GM23338 (cell line): ENCODE measurements around the gene HLCS. TPM values are rescaled to one million over a fixed set of nuclear protein-coding genes. Genes with fewer than 3 reads are reported as not detected.

Experiments
- ATAC-seq: fragments of 200-7000 bp; cut with Tn5 transposase; 3 replicates; pipeline ENCODE4 v1.9.1; 2020
- DNase-seq: peaks from one replicate; pipeline ENCODE4 v3.0.0-alpha.2; 2015; ENCODE audit warnings: low spot score
- H2AFZ ChIP-seq: fragments of 200-600 bp; sonication (generic); 2 replicates; pipeline ENCODE4 v1.8.0; 2016; ENCODE audit warnings: antibody characterized with exemption, mild to moderate bottlenecking, moderate library complexity
- H3F3A ChIP-seq: fragments of 200-600 bp; sonication (generic); replicated peaks from 2 replicates; pipeline ENCODE4 v1.8.0; 2017; ENCODE audit warnings: antibody characterized with exemption, mixed run types, low read depth
- H3K27ac ChIP-seq: fragments of 200-600 bp; sonication (generic); 2 replicates; pipeline ENCODE4 v1.6.1; 2016; ENCODE audit warnings: low read depth
- H3K27me3 ChIP-seq: fragments of 200-600 bp; sonication (generic); 2 replicates; pipeline ENCODE4 v1.8.0; 2016; ENCODE audit warnings: mild to moderate bottlenecking, mixed run types, moderate library complexity; ENCODE audit not compliant: insufficient read depth
- H3K36me3 ChIP-seq: fragments of 200-600 bp; sonication (generic); 2 replicates; pipeline ENCODE4 v1.8.0; 2016; ENCODE audit warnings: mild to moderate bottlenecking; ENCODE audit not compliant: insufficient read depth
- H3K4me1 ChIP-seq: fragments of 200-600 bp; sonication (generic); 2 replicates; pipeline ENCODE4 v1.8.0; 2016; ENCODE audit warnings: mild to moderate bottlenecking, moderate library complexity; ENCODE audit not compliant: insufficient read depth
- H3K4me2 ChIP-seq: fragments of 200-600 bp; sonication (generic); 2 replicates; pipeline ENCODE4 v1.7.1; 2017; ENCODE audit warnings: mixed run types
- H3K4me3 ChIP-seq: fragments of 200-600 bp; sonication (generic); 2 replicates; pipeline ENCODE4 v1.6.1; 2016; ENCODE audit warnings: mixed run types
- H3K79me2 ChIP-seq: fragments of 200-600 bp; sonication (generic); replicated peaks from 2 replicates; pipeline ENCODE4 v1.8.0; 2017; ENCODE audit warnings: mild to moderate bottlenecking; ENCODE audit not compliant: insufficient read depth
- H3K9me2 ChIP-seq: fragments of 200-600 bp; sonication (generic); 2 replicates; pipeline ENCODE4 v1.8.0; 2017; ENCODE audit not compliant: insufficient read depth
- H4K20me1 ChIP-seq: fragments of 200-600 bp; sonication (generic); replicated peaks from 2 replicates; pipeline ENCODE4 v1.8.0; 2017; ENCODE audit warnings: mild to moderate bottlenecking; ENCODE audit not compliant: insufficient read depth
- H3K27ac Mint-ChIP-seq: 2 replicates; pipeline ENCODE4 v1.8.0; 2020; ENCODE audit warnings: inconsistent platforms, mild to moderate bottlenecking, moderate library complexity, mixed read lengths
- H3K27me3 Mint-ChIP-seq: 3 replicates; pipeline ENCODE4 v1.8.0; 2022; ENCODE audit warnings: low read depth, mild to moderate bottlenecking, moderate library complexity, mixed read lengths, inconsistent platforms; ENCODE audit not compliant: insufficient read depth, poor library complexity
- H3K36me3 Mint-ChIP-seq: 3 replicates; pipeline ENCODE4 v1.8.0; 2021; ENCODE audit warnings: low read depth, mild to moderate bottlenecking, inconsistent platforms, moderate library complexity, mixed read lengths
- H3K4me1 Mint-ChIP-seq: 3 replicates; pipeline ENCODE4 v1.8.0; 2020; ENCODE audit warnings: mild to moderate bottlenecking, inconsistent platforms, mixed read lengths
- H3K4me3 Mint-ChIP-seq: 3 replicates; pipeline ENCODE4 v1.8.0; 2021; ENCODE audit warnings: moderate library complexity, mild to moderate bottlenecking, inconsistent platforms, mixed read lengths
- H3K9me3 Mint-ChIP-seq: 3 replicates; pipeline ENCODE4 v1.8.0; 2020; ENCODE audit warnings: moderate library complexity, mild to moderate bottlenecking, inconsistent platforms, mixed read lengths
- EZH2phosphoT487 ChIP-seq: fragments of 200-600 bp; sonication (generic); IDR thresholded peaks from one replicate; pipeline ENCODE4 v1.8.1; 2018; ENCODE audit warnings: antibody characterized with exemption; ENCODE audit not compliant: unreplicated experiment
- JUNB ChIP-seq: IDR thresholded peaks from one replicate; pipeline ENCODE4 v1.6.1; 2016; ENCODE audit warnings: antibody characterized with exemption; ENCODE audit not compliant: unreplicated experiment
- STAT1 ChIP-seq: IDR thresholded peaks from one replicate; pipeline ENCODE4 v1.6.1; 2016; ENCODE audit warnings: antibody characterized with exemption; ENCODE audit not compliant: unreplicated experiment
- ZNF331 ChIP-seq: fragments of 250-450 bp; sonication (Bioruptor Pico); IDR thresholded peaks from 2 replicates; pipeline ENCODE4 v1.5.0; 2020; ENCODE audit warnings: low read depth, mild to moderate bottlenecking, moderate library complexity
- polyA plus RNA-seq: library from polyadenylated mRNA; unstranded; fragments of >200 nt; fragmentation: Nextera tagmentation; extraction: Ambion mirVana; gene quantifications from 2 replicates; pipeline ENCODE4 v1.2.1, GENCODE V29; 2016
- total RNA-seq: library from RNA; depleted of rRNA; stranded (reverse); fragments of >200 nt; shearing (Covaris generic); gene quantifications from 2 replicates; pipeline ENCODE4 v1.2.3, GENCODE V29; 2014
- TF ChIP-seq, protein P1 (sequence below): fragments of 250-450 bp; sonication (Bioruptor Pico); IDR thresholded peaks from 2 replicates; pipeline ENCODE4 v1.5.0; 2020; ENCODE audit warnings: mild to moderate bottlenecking, moderate library complexity
- TF ChIP-seq, protein P2 (sequence below): IDR thresholded peaks from one replicate; pipeline ENCODE4 v1.6.1; 2018; ENCODE audit warnings: antibody characterized with exemption; ENCODE audit not compliant: unreplicated experiment
- TF ChIP-seq, protein P3 (sequence below): IDR thresholded peaks from 2 replicates; pipeline ENCODE4 v1.6.1; 2016; ENCODE audit warnings: antibody characterized with exemption

The HLCS gene
- total and polyA plus RNA-seq, 2 experiments from 2014 or later: 6.1 to 14.7 TPM

DNA sequence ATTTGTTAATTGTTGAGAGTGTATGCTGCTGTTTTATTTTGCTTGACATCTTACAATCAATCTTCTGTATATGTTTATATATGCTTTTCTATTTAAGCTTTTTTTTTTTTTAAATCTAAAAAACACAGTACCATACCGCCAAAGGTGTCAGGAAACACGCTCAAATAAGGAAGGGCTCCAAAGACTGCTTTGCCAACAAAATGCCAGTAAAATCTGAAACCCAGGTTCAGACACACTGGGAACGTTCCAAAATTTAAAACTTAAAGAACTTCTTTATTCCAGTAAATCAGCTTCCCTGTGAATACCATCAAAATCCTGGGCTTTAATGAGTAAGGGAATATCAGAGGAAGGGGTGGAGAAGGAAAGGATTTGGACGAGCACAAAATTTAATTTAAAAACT, 180.3 kb downstream of the HLCS start (continued):
- TF ChIP-seq, protein P1, sequence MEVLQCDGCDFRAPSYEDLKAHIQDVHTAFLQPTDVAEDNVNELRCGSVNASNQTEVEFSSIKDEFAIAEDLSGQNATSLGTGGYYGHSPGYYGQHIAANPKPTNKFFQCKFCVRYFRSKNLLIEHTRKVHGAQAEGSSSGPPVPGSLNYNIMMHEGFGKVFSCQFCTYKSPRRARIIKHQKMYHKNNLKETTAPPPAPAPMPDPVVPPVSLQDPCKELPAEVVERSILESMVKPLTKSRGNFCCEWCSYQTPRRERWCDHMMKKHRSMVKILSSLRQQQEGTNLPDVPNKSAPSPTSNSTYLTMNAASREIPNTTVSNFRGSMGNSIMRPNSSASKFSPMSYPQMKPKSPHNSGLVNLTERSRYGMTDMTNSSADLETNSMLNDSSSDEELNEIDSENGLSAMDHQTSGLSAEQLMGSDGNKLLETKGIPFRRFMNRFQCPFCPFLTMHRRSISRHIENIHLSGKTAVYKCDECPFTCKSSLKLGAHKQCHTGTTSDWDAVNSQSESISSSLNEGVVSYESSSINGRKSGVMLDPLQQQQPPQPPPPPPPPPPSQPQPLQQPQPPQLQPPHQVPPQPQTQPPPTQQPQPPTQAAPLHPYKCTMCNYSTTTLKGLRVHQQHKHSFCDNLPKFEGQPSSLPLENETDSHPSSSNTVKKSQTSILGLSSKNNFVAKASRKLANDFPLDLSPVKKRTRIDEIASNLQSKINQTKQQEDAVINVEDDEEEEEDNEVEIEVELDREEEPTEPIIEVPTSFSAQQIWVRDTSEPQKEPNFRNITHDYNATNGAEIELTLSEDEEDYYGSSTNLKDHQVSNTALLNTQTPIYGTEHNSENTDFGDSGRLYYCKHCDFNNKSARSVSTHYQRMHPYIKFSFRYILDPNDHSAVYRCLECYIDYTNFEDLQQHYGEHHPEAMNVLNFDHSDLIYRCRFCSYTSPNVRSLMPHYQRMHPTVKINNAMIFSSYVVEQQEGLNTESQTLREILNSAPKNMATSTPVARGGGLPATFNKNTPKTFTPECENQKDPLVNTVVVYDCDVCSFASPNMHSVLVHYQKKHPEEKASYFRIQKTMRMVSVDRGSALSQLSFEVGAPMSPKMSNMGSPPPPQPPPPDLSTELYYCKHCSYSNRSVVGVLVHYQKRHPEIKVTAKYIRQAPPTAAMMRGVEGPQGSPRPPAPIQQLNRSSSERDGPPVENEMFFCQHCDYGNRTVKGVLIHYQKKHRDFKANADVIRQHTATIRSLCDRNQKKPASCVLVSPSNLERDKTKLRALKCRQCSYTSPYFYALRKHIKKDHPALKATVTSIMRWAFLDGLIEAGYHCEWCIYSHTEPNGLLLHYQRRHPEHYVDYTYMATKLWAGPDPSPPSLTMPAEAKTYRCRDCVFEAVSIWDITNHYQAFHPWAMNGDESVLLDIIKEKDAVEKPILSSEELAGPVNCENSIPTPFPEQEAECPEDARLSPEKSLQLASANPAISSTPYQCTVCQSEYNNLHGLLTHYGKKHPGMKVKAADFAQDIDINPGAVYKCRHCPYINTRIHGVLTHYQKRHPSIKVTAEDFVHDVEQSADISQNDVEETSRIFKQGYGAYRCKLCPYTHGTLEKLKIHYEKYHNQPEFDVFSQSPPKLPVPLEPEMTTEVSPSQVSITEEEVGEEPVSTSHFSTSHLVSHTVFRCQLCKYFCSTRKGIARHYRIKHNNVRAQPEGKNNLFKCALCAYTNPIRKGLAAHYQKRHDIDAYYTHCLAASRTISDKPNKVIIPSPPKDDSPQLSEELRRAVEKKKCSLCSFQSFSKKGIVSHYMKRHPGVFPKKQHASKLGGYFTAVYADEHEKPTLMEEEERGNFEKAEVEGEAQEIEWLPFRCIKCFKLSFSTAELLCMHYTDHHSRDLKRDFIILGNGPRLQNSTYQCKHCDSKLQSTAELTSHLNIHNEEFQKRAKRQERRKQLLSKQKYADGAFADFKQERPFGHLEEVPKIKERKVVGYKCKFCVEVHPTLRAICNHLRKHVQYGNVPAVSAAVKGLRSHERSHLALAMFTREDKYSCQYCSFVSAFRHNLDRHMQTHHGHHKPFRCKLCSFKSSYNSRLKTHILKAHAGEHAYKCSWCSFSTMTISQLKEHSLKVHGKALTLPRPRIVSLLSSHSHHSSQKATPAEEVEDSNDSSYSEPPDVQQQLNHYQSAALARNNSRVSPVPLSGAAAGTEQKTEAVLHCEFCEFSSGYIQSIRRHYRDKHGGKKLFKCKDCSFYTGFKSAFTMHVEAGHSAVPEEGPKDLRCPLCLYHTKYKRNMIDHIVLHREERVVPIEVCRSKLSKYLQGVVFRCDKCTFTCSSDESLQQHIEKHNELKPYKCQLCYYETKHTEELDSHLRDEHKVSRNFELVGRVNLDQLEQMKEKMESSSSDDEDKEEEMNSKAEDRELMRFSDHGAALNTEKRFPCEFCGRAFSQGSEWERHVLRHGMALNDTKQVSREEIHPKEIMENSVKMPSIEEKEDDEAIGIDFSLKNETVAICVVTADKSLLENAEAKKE (CRISPR knock-in tag): no peak
- no peak for TF ChIP-seq EZH2phosphoT487
- TF ChIP-seq, protein P2, sequence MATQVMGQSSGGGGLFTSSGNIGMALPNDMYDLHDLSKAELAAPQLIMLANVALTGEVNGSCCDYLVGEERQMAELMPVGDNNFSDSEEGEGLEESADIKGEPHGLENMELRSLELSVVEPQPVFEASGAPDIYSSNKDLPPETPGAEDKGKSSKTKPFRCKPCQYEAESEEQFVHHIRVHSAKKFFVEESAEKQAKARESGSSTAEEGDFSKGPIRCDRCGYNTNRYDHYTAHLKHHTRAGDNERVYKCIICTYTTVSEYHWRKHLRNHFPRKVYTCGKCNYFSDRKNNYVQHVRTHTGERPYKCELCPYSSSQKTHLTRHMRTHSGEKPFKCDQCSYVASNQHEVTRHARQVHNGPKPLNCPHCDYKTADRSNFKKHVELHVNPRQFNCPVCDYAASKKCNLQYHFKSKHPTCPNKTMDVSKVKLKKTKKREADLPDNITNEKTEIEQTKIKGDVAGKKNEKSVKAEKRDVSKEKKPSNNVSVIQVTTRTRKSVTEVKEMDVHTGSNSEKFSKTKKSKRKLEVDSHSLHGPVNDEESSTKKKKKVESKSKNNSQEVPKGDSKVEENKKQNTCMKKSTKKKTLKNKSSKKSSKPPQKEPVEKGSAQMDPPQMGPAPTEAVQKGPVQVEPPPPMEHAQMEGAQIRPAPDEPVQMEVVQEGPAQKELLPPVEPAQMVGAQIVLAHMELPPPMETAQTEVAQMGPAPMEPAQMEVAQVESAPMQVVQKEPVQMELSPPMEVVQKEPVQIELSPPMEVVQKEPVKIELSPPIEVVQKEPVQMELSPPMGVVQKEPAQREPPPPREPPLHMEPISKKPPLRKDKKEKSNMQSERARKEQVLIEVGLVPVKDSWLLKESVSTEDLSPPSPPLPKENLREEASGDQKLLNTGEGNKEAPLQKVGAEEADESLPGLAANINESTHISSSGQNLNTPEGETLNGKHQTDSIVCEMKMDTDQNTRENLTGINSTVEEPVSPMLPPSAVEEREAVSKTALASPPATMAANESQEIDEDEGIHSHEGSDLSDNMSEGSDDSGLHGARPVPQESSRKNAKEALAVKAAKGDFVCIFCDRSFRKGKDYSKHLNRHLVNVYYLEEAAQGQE: no peak

DNA sequence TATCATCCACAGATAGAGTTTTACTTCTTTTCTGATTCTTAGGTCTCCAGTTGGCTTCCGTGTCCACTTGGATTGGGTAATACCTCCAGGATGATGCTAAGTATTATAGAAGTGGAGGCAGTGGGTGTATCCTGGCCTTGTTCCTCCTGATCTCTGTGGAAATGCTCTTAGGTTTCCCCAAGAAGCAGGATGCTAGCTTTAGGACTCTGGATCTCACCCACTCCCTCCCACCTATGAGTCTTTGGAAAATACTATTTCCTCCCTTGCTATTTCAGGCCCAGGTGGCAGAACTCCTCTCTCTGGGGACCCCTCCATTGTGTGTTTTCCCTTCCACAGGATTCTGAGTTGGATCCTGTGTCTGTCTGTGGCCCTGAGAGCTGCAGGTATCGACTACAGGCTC, 180.9 kb downstream of the HLCS start:
- H3K4me1 ChIP-seq: peaks cover 11% of the 10 kb centered on the region; the same call in 1 of the 2 replicates
- H2AFZ ChIP-seq: no peak overlapping the region
- DNase-seq (no peak), ATAC-seq (no peak)
- no peak overlapping the region for H3K4me3 ChIP-seq
- H3K36me3 Mint-ChIP-seq: peaks cover 11% of the 10 kb centered on the region; the same call in 2 of the 3 replicates
- peaks cover 7% of the 10 kb centered on the region for H3K27me3 Mint-ChIP-seq
- H3K4me3 Mint-ChIP-seq: no peak overlapping the region
- no peak overlapping the region for H3K27ac Mint-ChIP-seq
- H3F3A ChIP-seq: no peaks in the 10 kb centered on the region
- no peak overlapping the region for H3K4me2 ChIP-seq
- no peak overlapping the region for H3K27ac ChIP-seq
- H3K9me3 Mint-ChIP-seq: peaks cover 14% of the 10 kb centered on the region
- H3K36me3 ChIP-seq: no peaks in the 10 kb centered on the region
- H3K9me2 ChIP-seq: peaks cover 12% of the 10 kb centered on the region
- H4K20me1 ChIP-seq: no peaks in the 10 kb centered on the region
- H3K79me2 ChIP-seq: no peaks in the 10 kb centered on the region
- H3K27me3 ChIP-seq: no peaks in the 10 kb centered on the region
- peaks cover 10% of the 10 kb centered on the region for H3K4me1 Mint-ChIP-seq
- TF ChIP-seq JUNB (no peak), ZNF331 (CRISPR knock-in tag) (no peak), STAT1 (no peak)
- TF ChIP-seq, protein P3, sequence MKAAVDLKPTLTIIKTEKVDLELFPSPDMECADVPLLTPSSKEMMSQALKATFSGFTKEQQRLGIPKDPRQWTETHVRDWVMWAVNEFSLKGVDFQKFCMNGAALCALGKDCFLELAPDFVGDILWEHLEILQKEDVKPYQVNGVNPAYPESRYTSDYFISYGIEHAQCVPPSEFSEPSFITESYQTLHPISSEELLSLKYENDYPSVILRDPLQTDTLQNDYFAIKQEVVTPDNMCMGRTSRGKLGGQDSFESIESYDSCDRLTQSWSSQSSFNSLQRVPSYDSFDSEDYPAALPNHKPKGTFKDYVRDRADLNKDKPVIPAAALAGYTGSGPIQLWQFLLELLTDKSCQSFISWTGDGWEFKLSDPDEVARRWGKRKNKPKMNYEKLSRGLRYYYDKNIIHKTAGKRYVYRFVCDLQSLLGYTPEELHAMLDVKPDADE: no peak
